GM18502 (cell line): ENCODE results near the gene IPO8.
"Not testable (repeated sequence)": the region's sequence is repeated elsewhere in the genome, so short reads cannot be mapped to it uniquely, and the experiment has no call there.

Experiments
- ATAC-seq: cut with Tn5 transposase; IDR thresholded peaks from one replicate; pipeline ENCODE4 v1.9.1; 2021; ENCODE audit warnings: mild to moderate bottlenecking; ENCODE audit not compliant: unreplicated experiment, poor library complexity

IPO8 gene

DNA sequence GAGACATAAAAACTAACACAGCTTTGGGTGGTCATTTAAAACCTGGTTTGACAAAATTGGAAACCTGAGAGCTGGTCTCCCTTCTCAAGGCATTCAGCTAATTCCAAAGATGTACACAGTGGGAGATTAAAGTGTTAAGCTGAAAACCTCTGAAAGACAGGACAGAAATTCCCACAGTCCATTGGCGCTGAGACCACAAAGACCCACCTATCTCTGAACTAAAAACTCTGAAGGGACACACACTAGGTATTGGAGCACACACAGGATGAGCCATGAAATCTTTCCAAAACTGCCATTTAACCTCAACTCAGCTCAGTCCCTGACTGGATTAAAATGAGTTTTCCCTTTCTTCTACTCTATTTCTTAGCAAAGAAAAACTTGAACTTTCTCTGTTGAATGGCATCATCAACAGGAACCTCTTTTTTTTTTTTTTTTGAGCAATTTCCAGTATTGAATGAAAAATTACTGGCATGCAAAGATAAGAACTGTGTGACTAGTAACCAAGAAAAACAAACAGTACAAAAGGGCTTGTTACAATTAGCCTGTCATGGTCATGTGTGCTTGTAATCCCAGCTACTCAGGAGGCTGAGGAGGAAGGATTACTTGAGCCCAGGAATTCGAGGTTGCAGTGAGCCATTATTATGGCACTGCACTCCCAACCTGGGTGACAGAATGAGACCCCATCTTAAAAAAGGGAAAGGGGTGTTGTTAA is 82.4 kb downstream of the IPO8 start:
- ATAC-seq: no peak

DNA sequence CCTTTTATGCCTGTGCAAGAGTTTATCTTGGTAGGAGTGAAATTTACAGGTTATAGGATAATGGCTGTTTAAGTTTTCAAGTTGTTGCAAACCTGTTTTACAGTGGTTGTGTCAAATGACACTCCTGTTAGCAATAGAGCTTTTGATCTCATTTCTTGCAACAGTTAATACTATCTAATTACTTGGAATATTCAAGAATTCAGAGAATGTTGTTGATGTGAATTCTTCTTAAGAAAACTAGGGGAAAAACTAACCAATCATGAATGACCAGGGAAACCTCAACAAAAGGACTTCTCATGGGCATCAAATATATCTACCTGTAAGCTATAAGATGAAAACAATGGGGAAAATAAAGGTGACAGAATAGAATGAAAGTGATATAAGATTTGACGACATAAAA is 85.0 kb downstream of the IPO8 start:
- ATAC-seq: no peak

DNA sequence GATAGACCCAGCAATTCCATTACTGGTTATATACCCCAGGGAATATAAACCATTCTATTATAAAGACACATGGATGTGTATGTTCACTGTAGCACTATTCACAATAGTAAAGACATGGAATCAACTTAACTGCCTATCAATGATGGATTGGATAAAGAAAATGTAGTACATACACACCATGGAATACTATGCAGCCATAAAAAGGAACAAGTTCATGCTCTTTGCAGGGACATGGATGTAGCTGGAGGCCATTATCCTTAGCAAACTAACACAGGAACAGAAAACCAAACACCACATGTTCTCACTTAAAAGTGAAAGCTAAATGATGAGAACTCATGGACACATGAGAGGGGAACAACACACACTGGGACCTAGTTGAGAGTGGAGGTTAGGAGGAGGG is 85.8 kb downstream of the IPO8 start:
- ATAC-seq: not testable (repeated sequence)

- not testable (repeated sequence) for ATAC-seq
These were observed 91.4 kb downstream of the IPO8 start for GRCh38 chr12:30604302-30604701.

GRCh38 chr12:30603129-30603528 is 92.5 kb downstream of the IPO8 start:
- ATAC-seq: no peak

GRCh38 chr12:30602678-30603077 is 93.0 kb downstream of the IPO8 start:
- no peak for ATAC-seq

DNA sequence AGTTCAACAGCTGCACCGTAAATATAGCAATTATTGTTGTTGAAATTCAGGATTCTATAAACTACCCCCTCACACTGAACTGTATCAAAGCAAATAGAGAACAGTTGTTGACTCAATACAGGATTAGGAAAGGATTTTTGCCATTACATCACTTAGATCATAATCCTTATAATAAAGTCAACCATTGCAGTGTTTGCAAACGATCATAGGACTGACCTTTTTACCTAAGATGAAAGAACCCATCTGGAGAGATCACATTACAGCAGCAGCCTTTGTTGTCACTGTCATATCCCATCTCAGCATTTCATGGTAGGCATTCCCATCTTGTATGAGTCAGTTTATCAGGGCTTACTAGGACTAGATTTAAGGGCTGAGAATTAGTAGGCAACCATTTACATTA is 96.1 kb downstream of the IPO8 start:
- ATAC-seq: no peak

DNA sequence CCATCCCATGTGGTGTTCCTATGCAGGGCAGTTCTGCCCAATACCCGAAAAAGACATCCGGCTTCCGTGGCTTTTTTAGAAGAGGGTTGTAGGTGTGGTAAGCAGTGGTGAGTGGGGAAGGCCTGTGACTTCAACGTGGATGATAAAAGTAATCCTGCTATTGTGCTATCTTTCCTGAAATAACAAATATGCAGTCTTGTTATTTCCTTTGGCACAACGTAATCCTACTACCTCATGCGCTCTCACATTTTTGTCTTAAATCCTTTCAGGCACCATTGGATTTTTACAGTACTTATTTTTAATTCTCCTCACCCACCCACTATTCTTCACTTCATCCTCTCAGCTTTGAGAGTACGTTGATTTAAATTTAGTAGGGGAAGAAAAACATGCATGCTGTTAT is 96.8 kb downstream of the IPO8 start:
- no peak for ATAC-seq

DNA sequence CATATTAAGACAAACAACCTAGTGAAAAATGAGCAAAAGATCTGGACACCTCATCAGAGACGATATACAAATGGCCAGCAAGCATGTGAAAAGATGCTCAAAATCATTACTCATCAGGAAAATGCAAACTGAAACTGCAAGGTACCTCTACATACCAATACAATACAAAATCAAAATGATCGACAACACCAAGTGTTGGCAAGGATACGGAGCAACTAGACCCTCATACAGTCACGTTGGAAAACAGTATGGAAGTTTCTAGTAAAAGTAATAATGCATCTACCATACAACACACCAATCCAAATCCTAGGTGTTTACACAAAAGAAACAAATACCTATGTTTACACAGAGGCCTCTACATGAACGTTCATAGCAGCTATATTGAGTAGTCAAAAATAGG is 99.9 kb downstream of the IPO8 start:
- ATAC-seq: no peak

GRCh38 chr12:30594509-30594908 is 101.2 kb downstream of the IPO8 start:
- no peak for ATAC-seq

DNA sequence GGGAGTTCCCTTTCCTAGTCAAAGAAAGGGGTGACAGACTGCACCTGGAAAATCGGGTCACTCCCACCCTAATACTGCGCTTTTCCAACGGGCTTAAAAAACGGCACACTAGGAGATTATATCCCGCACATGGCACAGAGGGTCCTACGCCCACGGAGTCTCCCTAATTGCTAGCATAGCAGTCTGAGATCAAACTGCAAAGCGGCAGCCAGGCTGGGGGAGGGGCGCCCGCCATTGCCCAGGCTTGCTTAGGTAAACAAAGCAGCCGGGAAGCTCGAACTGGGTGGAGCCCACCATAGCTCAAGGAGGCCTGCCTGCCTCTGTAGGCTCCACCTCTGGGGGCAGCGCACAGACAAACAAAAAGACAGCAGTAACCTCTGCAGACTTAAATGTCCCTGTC is 107.1 kb downstream of the IPO8 start:
- ATAC-seq: not testable (repeated sequence)

GRCh38 chr12:30587782-30588181 is 107.9 kb downstream of the IPO8 start:
- no peak for ATAC-seq

DNA sequence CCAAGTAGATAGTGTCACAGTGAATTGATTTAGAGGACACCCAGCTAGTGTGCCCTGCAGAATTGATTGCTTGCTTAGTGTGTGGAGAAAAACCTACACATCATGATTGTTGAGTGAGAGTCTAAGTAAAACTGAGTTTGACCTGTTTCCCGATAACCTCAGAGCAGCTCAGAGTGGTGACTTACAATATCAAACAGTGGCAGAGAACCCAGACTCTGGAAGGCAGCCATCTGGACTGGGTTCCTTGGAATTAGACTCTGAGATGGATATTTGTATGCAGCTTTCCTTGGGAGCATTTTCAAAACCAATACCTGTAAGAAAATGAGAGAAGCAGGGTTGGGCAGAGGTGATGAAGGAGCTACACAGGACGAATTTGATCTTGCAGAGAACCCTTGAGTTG is 109.8 kb downstream of the IPO8 start:
- no peak for ATAC-seq

GRCh38 chr12:30582943-30583342 is 112.7 kb downstream of the IPO8 start:
- no peak for ATAC-seq

DNA sequence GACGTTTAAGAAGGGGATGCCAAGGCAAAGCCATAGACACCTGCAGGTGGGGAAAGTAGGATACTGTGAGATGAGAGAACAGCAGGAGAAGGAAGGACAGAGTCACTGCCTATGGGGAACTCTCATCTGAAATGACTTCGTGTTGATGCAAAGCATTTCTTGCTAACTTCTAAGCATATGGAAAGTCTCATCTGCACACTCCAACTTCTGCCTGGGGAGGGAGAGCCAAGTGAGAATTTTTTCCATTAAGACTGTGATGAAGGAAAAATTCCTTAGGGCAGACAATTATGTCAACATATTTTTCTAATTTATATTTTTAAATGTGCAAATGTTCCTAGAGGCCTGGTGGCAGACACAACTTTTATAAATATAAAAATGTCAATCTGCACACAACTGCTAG is 115.3 kb downstream of the IPO8 start:
- ATAC-seq: no peak
